Lung microvascular endothelial cell (primary cell): ENCODE results near the gene MFF. TPM values are rescaled to one million over a fixed set of nuclear protein-coding genes. Genes with fewer than 3 reads are reported as not detected.

ENCODE experiments used
- DNase-seq, 2 donors: peaks; one replicate each; pipeline versions ENCODE4 v3.0.0 to v3.0.0-alpha.2; 2010; ENCODE audit warnings: low read depth in 2 of 2
- total RNA-seq: library from RNA; depleted of rRNA; stranded (reverse); fragments of >200 nt; gene quantifications from 2 replicates; pipeline ENCODE4 v1.2.1, GENCODE V29; 2014

MFF gene, protein sequence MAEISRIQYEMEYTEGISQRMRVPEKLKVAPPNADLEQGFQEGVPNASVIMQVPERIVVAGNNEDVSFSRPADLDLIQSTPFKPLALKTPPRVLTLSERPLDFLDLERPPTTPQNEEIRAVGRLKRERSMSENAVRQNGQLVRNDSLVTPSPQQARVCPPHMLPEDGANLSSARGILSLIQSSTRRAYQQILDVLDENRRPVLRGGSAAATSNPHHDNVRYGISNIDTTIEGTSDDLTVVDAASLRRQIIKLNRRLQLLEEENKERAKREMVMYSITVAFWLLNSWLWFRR
- 33.9 and 34.9 TPM in 2 replicates for total RNA-seq

DNA sequence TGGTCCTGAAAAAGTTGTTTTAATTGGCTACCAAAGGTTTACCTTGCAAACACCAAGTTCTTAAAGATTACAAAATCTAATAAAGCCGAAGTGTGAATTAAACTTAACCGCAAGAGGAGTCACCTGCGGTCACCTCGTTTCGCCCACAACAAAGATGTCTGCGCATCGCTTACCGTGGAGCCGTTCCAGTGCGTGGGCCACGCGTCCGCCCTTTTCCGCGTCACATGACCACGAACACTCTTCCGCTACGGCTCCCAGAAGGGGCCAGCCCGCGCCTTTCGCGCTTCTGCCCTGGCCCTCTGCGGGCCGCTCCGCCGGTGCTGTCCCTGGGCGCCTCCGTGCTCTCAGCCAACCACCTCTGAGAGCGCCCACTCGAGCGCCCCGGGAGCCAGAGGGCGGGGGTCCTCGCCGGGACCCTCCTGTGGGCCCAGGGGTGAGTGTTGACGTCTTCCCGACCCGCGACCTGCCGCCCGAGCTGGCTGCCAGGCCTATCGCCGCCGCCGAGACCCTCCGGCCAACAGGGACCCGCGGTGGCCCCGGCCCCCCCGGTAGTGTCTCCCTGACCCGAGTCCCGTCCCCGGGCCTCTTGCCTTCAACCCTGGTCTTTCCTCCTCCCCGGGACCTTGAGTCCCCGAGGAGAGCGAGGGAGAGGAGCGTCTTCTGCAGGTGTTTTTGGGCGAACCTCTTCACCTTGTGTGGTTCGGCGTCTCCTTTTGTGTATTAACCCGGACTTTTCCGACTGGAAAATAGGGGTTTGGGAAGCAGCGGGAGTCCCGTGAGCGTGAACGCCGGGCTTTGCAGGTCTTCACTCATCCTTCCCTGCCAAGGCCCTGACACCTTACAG lies at the start of gene MFF:
Gene MFF (plus strand): TSS at position 257 of the 844 bp plus-strand sequence. CDS start 5,415 bp downstream, outside the sequence.
- peak; percentile 95 to 96 for DNase-seq

DNA sequence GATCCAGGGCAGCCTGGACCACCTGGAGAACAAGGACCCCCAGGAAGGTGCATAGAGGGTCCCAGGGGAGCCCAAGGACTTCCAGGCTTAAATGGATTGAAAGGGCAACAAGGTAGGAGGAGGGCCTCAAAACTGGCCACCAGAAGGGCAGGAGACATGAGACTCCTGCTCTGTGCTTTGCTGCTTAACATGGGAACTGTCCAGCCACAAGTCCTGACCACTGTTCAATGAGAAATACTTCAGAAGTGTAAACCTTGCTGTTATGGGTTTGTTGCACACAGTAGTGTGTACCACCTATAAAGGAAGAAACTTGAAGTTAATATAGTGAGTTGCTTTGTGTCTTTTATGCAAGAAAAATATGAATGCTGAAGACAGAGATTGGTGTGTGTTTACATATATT lies 44.2 kb upstream of the MFF start:
- peak in 1 of 2 donors; percentile 5 for DNase-seq

DNA sequence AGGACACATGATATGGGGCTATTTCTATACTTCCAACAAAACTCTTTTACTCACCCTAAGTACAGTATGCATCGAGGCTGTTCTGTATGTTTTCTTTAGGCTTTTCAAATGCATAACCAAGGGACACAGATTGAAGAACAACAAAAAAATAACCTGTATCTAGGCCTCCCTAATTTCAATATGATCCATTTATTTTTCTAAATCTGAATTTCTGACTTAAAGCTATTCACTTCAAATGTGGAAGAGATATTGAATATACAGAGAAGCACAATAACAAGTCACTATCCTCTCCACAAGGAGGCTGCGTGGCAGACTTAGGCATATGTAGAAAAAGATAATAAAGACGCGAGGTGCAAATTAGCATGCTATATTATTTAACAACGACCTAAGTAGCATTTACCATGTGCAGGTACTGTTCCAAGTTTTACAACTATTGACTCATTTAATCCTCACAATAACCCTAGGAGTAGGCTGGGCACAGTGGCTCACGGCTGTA lies 39.3 kb upstream of the MFF start:
- DNase-seq, result no peak

DNA sequence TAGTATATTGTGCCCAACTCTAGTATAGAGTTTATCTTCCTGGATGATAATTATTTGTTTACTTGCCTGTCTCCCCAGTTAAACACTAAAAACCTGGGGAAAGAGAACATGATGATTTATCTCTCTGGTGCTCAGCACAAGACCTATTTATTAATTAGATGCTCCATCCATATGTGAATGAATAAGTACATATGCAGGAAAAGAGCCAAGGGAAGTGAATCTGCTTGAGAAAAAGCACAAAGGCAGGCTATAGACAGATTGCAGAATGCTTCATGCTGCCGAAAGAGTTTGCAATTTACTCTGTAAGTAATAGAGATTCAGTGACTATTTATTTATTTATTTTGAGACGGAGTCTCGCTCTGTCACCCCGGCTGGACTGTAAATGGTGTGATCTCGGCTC lies 37.3 kb upstream of the MFF start:
- no peak for DNase-seq

DNA sequence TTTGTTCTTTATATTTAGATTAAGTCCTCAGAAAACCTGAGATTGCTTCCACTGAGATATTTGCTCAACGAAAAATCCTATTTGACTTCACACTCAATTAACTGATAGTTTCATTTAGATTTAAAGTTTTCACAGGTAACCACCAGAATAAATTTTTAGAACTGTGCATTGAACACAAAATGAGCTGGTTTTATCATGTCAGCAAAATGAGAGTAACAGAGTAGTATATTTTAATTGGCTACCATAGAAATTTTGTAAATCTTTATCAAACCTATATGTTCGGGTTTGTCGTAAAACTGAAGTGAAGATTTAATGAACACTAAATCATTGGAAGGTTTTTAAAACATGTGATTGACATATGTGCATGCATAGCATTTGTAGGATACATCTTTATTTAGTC lies 32.7 kb upstream of the MFF start:
- DNase-seq, result no peak

- DNase-seq, result no peak
These were observed 31.5 kb upstream of the MFF start for GRCh38 chr2:227293531-227293930.

DNA sequence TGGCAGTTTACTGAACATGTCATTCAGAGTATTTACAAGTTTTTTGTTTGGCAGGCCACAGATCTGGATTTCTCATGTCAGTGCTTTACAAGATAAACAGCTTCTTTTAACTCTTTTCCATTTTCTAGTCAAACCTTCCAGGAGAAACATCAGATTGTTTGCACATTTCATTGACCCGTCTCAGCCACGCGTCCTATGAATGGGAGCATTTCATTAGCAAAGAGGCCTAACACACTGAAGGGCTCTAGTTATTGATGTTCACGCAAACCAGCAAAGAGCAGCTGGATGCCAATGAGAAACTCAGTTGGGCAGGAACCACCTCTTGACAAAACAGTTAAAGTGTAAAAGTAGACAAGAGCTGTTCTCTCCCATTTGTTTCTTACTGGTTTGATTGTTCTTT lies 29.2 kb upstream of the MFF start:
- DNase-seq, result no peak

GRCh38 chr2:227296671-227297405 lies 28.2 kb upstream of the MFF start:
- DNase-seq, result no peak

- no peak for DNase-seq
These were observed 23.5 kb upstream of the MFF start for GRCh38 chr2:227301523-227301922.

DNA sequence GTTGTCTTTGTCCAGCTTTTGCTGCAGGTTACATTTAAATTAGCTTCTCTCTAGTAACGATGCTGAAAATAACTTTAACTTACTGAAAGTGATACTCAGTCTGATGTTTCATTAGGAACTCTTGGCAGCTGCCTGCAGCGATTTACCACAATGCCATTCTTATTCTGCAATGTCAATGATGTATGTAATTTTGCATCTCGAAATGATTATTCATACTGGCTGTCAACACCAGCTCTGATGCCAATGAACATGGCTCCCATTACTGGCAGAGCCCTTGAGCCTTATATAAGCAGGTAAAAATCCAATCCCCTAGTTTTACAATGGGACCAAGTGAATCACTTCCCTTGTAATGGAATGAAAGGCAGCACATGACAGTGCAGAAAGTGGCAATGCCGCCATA lies 16.3 kb upstream of the MFF start:
- peak in 1 of 2 donors; percentile 23 for DNase-seq

- DNase-seq, result no peak
These were observed 14.3 kb upstream of the MFF start for GRCh38 chr2:227310756-227311110.

DNA sequence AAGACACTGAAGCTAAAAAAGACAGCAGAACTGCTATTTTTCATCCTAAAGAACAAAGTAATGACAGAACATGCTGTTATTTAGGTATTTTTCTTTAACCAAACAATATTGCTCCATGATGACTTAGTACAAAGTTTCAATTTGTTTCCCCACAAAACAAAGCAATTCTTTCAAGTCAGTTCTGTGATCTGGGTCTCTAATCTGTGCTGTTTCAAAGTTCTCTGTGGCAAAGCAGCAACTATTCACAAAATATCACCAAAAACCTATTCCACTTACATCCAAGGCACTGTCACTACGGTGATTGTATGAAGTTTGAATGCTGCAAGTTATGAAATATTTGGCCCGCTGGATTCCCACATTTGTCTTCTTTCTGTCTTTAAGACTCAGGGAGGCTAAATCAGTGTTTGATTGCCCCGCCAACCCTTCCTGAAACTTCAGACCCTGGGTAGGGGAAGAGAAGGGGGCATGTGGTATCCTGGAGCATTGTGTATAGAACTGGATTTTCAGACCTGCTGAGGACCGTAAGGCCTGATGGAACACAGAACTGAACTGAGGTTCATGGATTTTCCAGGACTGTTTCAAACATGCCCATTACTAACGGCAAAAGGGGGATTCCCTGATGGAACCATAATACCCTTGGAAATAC lies 13.1 kb upstream of the MFF start:
- no peak for DNase-seq

GRCh38 chr2:227312579-227312978 lies 12.5 kb upstream of the MFF start:
- no peak for DNase-seq

DNA sequence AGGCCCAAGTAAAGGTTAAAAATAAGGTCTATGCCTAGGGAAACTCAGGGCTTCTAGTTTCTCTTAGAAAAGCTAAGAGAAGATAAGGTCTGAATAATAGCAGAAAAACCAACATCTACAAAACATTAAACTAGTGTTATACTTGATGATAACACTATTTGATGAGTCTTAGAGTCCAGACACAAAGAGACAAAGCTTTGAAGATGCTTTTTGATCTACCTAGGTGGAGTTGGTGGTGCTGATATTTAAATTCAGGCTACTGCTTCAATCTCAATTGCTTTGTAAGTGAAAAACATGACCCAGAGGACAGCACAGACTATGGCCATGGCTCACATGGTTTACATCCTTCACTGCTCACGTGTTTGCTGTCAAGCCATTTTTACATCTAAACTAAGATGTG lies 11.7 kb upstream of the MFF start:
- DNase-seq, result no peak

DNA sequence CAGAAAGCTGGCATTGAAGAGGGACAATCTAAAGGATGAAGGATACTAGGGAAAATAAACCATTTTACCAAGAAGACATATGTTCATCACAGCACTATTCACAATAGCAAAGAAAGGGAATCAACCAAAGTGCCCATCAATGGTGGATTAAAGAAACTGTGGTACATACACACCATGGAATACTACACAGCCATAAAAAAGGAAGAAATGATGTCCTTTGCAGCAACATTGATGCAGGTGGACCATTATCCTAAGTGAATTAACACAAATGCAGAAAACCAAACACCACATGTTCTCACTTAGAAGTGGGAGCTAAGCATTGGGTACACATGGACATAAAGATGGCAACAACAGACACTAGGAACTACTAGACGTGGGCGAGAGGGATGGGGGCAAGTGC lies 7.2 kb upstream of the MFF start:
- DNase-seq, result no peak

DNA sequence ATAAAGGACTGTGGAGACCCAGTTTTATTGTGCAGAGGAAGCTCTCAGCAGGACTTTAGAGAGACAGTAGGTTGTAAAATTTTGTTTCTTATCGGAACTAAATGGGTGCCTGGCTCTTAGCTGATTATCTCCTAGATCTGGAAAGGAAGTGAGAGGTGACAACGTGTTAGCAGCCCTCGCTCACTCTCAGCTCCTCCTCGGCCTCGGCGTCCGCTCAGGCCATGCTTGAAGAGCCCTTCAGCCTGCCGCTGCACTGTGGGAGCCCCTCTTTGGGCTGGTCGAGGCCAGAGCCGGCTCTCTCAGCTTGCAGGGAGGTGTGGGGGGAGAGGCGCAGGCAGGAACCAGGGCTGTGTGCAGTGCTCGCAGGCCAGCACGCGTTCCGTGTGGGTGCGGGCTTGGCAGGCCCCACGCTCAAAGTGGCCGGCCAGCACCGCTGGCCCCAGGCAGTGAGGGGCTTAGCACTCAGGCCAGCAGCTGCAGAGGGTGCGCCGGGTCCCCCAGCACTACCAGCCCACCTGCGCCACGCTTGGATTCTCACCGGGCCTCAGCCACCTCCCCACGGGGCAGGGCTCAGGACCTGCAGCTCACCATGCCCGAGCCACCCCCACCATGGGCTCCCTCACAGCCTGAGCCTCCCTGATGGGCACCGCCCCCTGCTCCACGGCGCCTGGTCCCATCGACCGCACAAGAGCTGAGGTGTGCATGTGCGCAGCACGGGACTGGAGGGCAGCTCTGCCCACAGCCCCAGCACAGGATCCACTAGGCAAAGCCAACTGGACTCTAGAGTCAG lies 4.6 kb upstream of the MFF start:
- DNase-seq, result no peak

- DNase-seq, result no peak
These were observed 2.4 kb upstream of the MFF start for GRCh38 chr2:227322530-227323205.

DNA sequence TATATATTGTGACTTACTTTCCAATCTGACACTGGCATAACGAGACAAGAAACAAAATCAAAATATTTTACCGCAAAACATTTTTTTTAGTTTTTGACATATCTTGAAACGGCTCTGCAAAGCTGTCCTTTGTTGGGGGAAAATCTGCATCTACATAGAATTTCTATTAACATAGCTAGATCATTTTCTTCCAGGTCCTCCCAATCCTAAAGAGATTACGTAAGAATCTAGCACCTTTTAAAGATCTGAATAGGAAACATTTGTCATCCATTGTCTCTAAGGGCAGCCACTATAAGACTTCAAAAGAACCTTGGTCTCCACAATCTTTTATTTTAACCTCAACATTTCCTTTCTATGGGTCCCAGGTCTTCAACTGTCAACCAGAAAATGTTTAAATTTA lies 1.2 kb upstream of the MFF start:
- no peak for DNase-seq

DNA sequence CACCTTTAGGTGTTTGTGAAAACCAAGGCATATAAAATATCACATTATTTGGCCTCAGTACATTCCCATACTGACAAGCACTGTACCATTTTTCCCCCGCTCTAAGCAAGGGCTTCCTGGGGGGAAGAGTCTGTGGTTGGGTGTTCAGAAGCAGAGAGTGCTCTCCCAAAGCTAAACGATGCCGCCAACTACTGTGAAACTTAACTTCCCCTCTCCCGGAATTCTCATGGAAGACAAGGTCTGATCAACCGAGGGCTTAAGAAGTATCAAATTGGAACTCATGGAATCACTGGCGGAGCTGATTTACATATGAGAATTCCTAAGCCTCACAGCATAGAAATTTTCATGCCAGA lies 433 bp upstream of the MFF start:
- DNase-seq, result no peak

DNA sequence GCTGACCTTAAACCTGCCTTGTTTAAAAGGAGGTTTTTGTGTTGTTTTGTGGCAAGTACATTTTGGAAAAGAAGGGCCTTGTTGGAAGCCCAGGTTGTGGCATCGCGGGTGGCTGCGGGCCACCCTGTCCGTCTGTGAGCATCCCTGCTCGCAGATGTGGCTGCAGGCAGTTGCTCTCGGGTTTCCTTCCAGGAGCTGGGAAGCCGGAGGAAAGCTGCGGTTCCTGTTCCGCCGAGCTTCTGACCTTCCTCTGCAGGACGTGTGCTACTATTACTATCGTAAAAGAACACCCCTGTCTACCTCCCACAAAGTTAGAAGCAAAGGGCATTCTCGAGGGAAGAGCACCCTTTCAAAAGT lies 766 bp downstream of the MFF start:
- DNase-seq, result peak; percentile 17 to 61

- DNase-seq, result no peak
These were observed 1.7 kb downstream of the MFF start for GRCh38 chr2:227326783-227327182.
